Endothelial cell of umbilical vein (primary cell): ENCODE data around the gene AHRR. TPM values are rescaled to one million over a fixed set of nuclear protein-coding genes. Genes with fewer than 3 reads are reported as not detected.

Experiments used
- BruUV-seq: library from RNA; stranded (reverse); fragments of 400-500 nt; replicated peaks from 2 replicates; lab custom pipeline; 2021; lab: Mats Ljungman, UMichigan
- CTCF ChIA-PET: fragments of 300-600, 350-600 bp; sonication (Branson Sonifier 250); formaldehyde crosslinking; loops from one replicate; lab custom pipeline; 2021; ENCODE audit warnings: antibody characterized with exemption, inconsistent platforms; lab: Charles Lee
- POLR2A ChIA-PET: fragments of 300-600, 350-600 bp; sonication (Branson Sonifier 250); formaldehyde crosslinking; loops from one replicate; lab custom pipeline; 2021; ENCODE audit warnings: antibody characterized with exemption, inconsistent platforms; lab: Charles Lee
- DNase-seq: peaks from one replicate; pipeline ENCODE4 v3.0.0-alpha.2; 2011; ENCODE audit warnings: low read depth, low spot score
- FAIRE-seq: peaks from 2 replicates; lab custom pipeline; 2011; peaks lifted over from hg19 to GRCh38; lab: Jason Lieb, UNC
- H2AFZ ChIP-seq: 2 replicates; pipeline ENCODE4 v1.6.0; 2012; ENCODE audit warnings: low read depth, low read length, control low read depth, inconsistent platforms
- H3K27ac ChIP-seq: 2 replicates; pipeline ENCODE4 v1.5.1; 2011; ENCODE audit warnings: low read depth, mild to moderate bottlenecking, control low read depth, low read length, moderate library complexity; ENCODE audit not compliant: insufficient read depth
- H3K27me3 ChIP-seq, 2 experiments: 2 replicates each; pipeline versions ENCODE4 v1.6.0 to v1.6.1; 2011; ENCODE audit warnings: low read length in 2 of 2, mixed read lengths in 1 of 2; ENCODE audit not compliant: control insufficient read depth in 2 of 2, insufficient read depth in 2 of 2
- H3K36me3 ChIP-seq, 2 experiments: 2 replicates in 1 of 2; 3 replicates in 1 of 2; pipeline ENCODE4 v1.5.1; 2011; ENCODE audit warnings: low read length in 2 of 2, mild to moderate bottlenecking in 1 of 2, moderate library complexity in 1 of 2; ENCODE audit not compliant: control insufficient read depth in 2 of 2, insufficient read depth in 2 of 2; ENCODE audit errors: extremely low read depth in 1 of 2
- H3K4me1 ChIP-seq: 3 replicates; pipeline ENCODE4 v1.5.1; 2011; ENCODE audit warnings: mild to moderate bottlenecking, low read length; ENCODE audit not compliant: control insufficient read depth, insufficient read depth; ENCODE audit errors: extremely low read depth
- H3K4me2 ChIP-seq: 2 replicates; pipeline ENCODE4 v1.6.1; 2011; ENCODE audit warnings: low read length, control low read depth, mixed read lengths; ENCODE audit not compliant: insufficient read depth
- H3K4me3 ChIP-seq, 3 experiments: fragments of 200-600 bp in 1 of 3; sonication (generic), shearing (Covaris generic) in 1 of 3; replicated peaks in 1 of 3; 2 replicates each; pipeline ENCODE4 v1.5.1; 2011 to 2016; ENCODE audit warnings: control low read depth in 3 of 3, low read length in 3 of 3, mild to moderate bottlenecking in 2 of 3, inconsistent platforms in 1 of 3, low read depth in 1 of 3, moderate library complexity in 1 of 3; ENCODE audit not compliant: insufficient read depth in 1 of 3
- H3K79me2 ChIP-seq: 2 replicates; pipeline ENCODE4 v1.6.0; 2012; ENCODE audit warnings: low read length, inconsistent platforms; ENCODE audit not compliant: control insufficient read depth, insufficient read depth
- H3K9ac ChIP-seq: replicated peaks from 2 replicates; pipeline ENCODE3; 2011; ENCODE audit warnings: low read length, control low read depth; ENCODE audit not compliant: insufficient read depth; ENCODE audit errors: extremely low read depth
- H3K9me1 ChIP-seq: replicated peaks from 3 replicates; pipeline ENCODE4 v1.6.0; 2011; ENCODE audit warnings: mild to moderate bottlenecking, low read length; ENCODE audit not compliant: control insufficient read depth, insufficient read depth; ENCODE audit errors: extremely low read depth
- H3K9me3 ChIP-seq: replicated peaks from 2 replicates; pipeline ENCODE4 v1.5.1; 2012; ENCODE audit warnings: low read length, inconsistent platforms; ENCODE audit not compliant: control insufficient read depth, insufficient read depth
- H4K20me1 ChIP-seq: replicated peaks from 2 replicates; pipeline ENCODE3; 2011; ENCODE audit warnings: mild to moderate bottlenecking, low read length; ENCODE audit not compliant: control insufficient read depth, insufficient read depth; ENCODE audit errors: extremely low read depth
- CTCF ChIP-seq, 2 donors: IDR thresholded peaks; 1 replicate in 1 of 2; 2 replicates in 1 of 2; pipeline ENCODE4 v1.5.1; 2011; ENCODE audit warnings: low read length in 2 of 2, mild to moderate bottlenecking in 2 of 2, moderate library complexity in 2 of 2, control low read depth in 1 of 2, inconsistent platforms in 1 of 2, low read depth in 1 of 2; ENCODE audit not compliant: insufficient read depth in 1 of 2; ENCODE audit errors: extremely low read depth in 1 of 2
- EZH2 ChIP-seq: IDR thresholded peaks from 2 replicates; pipeline ENCODE4 v1.6.1; 2012; ENCODE audit warnings: borderline replicate concordance, low read depth, mild to moderate bottlenecking, moderate library complexity, low read length, inconsistent platforms; ENCODE audit not compliant: severe bottlenecking
- FOS ChIP-seq: IDR thresholded peaks from 2 replicates; pipeline ENCODE4 v1.6.1; 2011; ENCODE audit warnings: mild to moderate bottlenecking, low read length, moderate library complexity, borderline replicate concordance; ENCODE audit not compliant: insufficient read depth
- GATA2 ChIP-seq: IDR thresholded peaks from 2 replicates; pipeline ENCODE4 v1.7.0; 2011; ENCODE audit warnings: low read depth, mild to moderate bottlenecking, moderate library complexity, mixed read lengths, low read length; ENCODE audit not compliant: insufficient read length, insufficient read depth
- JUN ChIP-seq: IDR thresholded peaks from 2 replicates; pipeline ENCODE4 v1.6.1; 2011; ENCODE audit warnings: borderline replicate concordance, low read depth; ENCODE audit not compliant: insufficient read length, insufficient read depth
- MAX ChIP-seq: IDR thresholded peaks from 2 replicates; pipeline ENCODE4 v1.6.1; 2011; ENCODE audit not compliant: insufficient read depth, insufficient read length
- MYC ChIP-seq: IDR thresholded peaks from one replicate; pipeline ENCODE4 v1.6.1; 2011; ENCODE audit warnings: mild to moderate bottlenecking, low read depth, low read length
- POLR2A ChIP-seq: IDR thresholded peaks from 2 replicates; pipeline ENCODE4 v1.6.1; 2012; ENCODE audit warnings: low read depth, mild to moderate bottlenecking, control low read depth, low read length
- POLR2AphosphoS5 ChIP-seq: IDR thresholded peaks from 2 replicates; pipeline ENCODE4 v1.6.1; 2012; ENCODE audit warnings: low read depth, mild to moderate bottlenecking, control low read depth, low read length, moderate library complexity; ENCODE audit not compliant: insufficient read depth
- dilution Hi-C: fragments of 300-500 bp; cut with MboI; formaldehyde crosslinking; loops from one replicate; pipeline ENCODE4 v1.15.0; 2019; ENCODE audit warnings: low sequenced_read_pairs; ENCODE audit not compliant: extremely low pct_ligation_motif_present
- intact Hi-C: fragments of 100-400 bp; cut with micrococcal nuclease; formaldehyde crosslinking; loops from one replicate; pipeline ENCODE4 v1.10.0; 2022
- polyA plus RNA-seq, 4 experiments: library from polyadenylated mRNA; depleted of rRNA in 3 of 4; stranded (reverse) in 3 of 4; unstranded in 1 of 4; fragments of >200 nt; gene quantifications; 2 replicates each; pipeline versions ENCODE4 v1.2.1 to v1.2.3, GENCODE V29; 2011 to 2012; ENCODE audit warnings: missing spikeins in 1 of 4
- total RNA-seq: library from RNA; stranded (reverse); gene quantifications from 2 replicates; pipeline ENCODE4 v1.2.3, GENCODE V29; 2021

AHRR gene
- total and polyA plus RNA-seq, 2 donors (not counting 3 experiments of a cell fraction or from before 2014, with no cell fraction given), result 3.1 to 7.3 TPM

GRCh38 chr5:332843-333242 lies 11.3 kb downstream of the AHRR start:
- no peaks in the 10 kb centered on the region for H3K9me1 ChIP-seq
- H3K9me3 ChIP-seq, result no peaks in the 10 kb centered on the region
- no peak overlapping the region for H3K27ac ChIP-seq
- H3K4me3 ChIP-seq, result no peak overlapping the region
- ChIA-PET CTCF (interaction anchor here (0.6 to 1.3 kb wide), 3 partner anchors 72 to 256 kb away, joined by 3 read pairs; no protein-coding TSS in a partner anchor), POLR2A (no interaction called here)
- H3K4me2 ChIP-seq, result no peak overlapping the region
- H2AFZ ChIP-seq, result no peak overlapping the region
- H3K27me3 ChIP-seq, result no peaks in the 10 kb centered on the region
- DNase-seq (no peak), FAIRE-seq (no peak)
- intact Hi-C loops (no loop called here), dilution Hi-C loops (no loop called here)
- no peaks in the 10 kb centered on the region for H3K36me3 ChIP-seq
- TF ChIP-seq GATA2, result no peak
- no peak for TF ChIP-seq POLR2A
- TF ChIP-seq CTCF (IDR thresholded peaks at IDR 0.05; ENCODE audit: extremely low read depth in 1 of 2, insufficient read depth in 1 of 2, low read depth in 1 of 2, low read length in 2 of 2), result no peak
- TF ChIP-seq POLR2AphosphoS5, result no peak
- H3K9ac ChIP-seq, result no peak overlapping the region
- H4K20me1 ChIP-seq, result no peaks in the 10 kb centered on the region
- H3K4me1 ChIP-seq, result peaks cover 6% of the 10 kb centered on the region
- H3K79me2 ChIP-seq, result peaks cover 28% of the 10 kb centered on the region
- BruUV-seq, result no TSS peak

GRCh38 chr5:333945-334344 lies 12.4 kb downstream of the AHRR start:
- Histone ChIP-seq H3K36me3 (no peaks in the 10 kb centered on the region), H3K79me2 (peaks cover 30% of the 10 kb centered on the region), H3K27ac (no peak overlapping the region), H4K20me1 (no peaks in the 10 kb centered on the region), H3K9ac (no peak overlapping the region), H3K4me1 (peaks cover 6% of the 10 kb centered on the region), H2AFZ (no peak overlapping the region), H3K4me2 (no peak overlapping the region), H3K9me1 (no peaks in the 10 kb centered on the region), H3K9me3 (no peaks in the 10 kb centered on the region), H3K27me3 (no peaks in the 10 kb centered on the region), H3K4me3 (no peak overlapping the region)
- DNase-seq (no peak), FAIRE-seq (peak; percentile 18)
- intact Hi-C loops, result no loop called here
- BruUV-seq, result no TSS peak
- POLR2A ChIA-PET, result no interaction called here
- dilution Hi-C loops, result no loop called here
- TF ChIP-seq EZH2, result no peak
- no peak for TF ChIP-seq POLR2AphosphoS5
- no peak for TF ChIP-seq FOS
- no peak for TF ChIP-seq MYC
- TF ChIP-seq POLR2A, result no peak
- no peak for TF ChIP-seq MAX
- no peak for TF ChIP-seq JUN
- no peak for TF ChIP-seq CTCF (IDR thresholded peaks at IDR 0.05; ENCODE audit: extremely low read depth in 1 of 2, insufficient read depth in 1 of 2, low read depth in 1 of 2, low read length in 2 of 2)
- TF ChIP-seq GATA2, result no peak
- CTCF ChIA-PET, result interaction anchor here (1.3 kb wide), 1 partner anchor 92 kb away, joined by 3 read pairs; no protein-coding TSS in a partner anchor
